ENCODE measurements around the gene CDK5RAP1.

Gene CDK5RAP1

DNA sequence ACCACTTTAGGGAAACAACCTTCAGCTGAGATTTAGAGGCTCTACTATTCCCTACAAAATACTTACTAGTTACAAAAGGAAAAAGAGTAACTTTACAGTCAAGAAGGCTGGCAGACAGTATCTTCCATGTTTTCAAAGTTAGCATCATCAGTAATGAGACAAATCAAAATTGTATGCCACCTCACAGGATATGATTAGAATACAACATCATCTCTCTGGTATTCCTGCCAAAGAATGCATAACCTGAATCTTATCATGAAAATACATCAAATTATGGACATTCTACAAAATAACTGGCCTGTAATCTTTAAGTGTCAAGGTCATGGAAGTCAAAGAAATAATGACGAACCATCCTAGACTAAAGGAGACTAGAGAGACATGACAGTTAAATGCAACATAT lies 38.4 kb downstream of the CDK5RAP1 start:
- H3K4me1 ChIP-seq (ENCODE audit: control insufficient read depth in 1 of 2, insufficient read depth in 1 of 2, low read depth in 1 of 2, low read length in 1 of 2) = peaks cover 9 to 23% of the 10 kb centered on the region in 2 experiments
- no peaks in the 10 kb centered on the region for H3K27me3 ChIP-seq
- no peak overlapping the region for H3K27ac ChIP-seq
- TF ChIP-seq, protein P1, sequence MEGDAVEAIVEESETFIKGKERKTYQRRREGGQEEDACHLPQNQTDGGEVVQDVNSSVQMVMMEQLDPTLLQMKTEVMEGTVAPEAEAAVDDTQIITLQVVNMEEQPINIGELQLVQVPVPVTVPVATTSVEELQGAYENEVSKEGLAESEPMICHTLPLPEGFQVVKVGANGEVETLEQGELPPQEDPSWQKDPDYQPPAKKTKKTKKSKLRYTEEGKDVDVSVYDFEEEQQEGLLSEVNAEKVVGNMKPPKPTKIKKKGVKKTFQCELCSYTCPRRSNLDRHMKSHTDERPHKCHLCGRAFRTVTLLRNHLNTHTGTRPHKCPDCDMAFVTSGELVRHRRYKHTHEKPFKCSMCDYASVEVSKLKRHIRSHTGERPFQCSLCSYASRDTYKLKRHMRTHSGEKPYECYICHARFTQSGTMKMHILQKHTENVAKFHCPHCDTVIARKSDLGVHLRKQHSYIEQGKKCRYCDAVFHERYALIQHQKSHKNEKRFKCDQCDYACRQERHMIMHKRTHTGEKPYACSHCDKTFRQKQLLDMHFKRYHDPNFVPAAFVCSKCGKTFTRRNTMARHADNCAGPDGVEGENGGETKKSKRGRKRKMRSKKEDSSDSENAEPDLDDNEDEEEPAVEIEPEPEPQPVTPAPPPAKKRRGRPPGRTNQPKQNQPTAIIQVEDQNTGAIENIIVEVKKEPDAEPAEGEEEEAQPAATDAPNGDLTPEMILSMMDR (IDR thresholded peaks at IDR 0.05) = no peak
- H3K9me3 ChIP-seq = no peaks in the 10 kb centered on the region
- H3K4me3 ChIP-seq (ENCODE audit: low read depth in 1 of 2, low read length in 1 of 2) = no peak overlapping the region
- H3K36me3 ChIP-seq = peaks cover 69% of the 10 kb centered on the region

DNA sequence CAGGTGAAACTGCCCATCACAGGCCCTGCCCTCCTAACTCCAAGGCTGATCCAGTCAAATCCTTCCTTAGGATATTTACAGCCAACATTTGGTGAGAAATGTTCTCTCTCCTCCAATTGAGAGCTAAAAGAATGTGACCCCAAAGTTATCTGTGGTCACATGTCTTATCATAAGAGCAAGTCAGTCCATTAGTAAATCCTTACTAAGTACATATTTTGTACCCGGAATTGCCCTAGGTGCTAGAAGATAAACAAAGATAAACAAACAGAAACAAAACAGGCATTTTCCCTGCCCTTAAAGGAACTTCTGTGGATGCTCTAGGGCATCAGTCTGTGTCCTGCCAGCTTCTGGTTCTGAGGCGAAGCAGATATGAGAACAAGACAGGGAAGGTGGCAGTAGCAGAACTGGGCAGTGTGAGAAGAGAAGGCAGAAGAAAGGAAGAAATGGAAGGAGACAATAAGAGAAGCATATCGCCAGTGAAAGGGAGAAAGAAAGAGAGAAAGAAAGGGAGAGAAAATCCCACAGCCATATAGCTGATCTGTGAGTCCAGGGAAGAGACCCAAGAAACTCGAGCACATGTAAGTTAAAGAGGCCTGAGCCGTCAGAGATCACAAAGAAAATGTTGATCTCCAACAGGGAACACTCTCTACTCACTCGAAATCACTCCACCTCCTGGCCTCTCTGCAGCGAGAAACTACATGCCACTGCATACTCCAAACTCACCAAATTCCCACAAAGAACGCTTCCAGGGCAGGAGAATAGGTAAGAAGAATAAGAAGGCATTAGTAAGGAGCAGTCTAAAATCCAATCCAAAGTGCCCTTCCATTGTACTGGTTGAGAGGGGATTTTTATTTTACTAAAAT lies 41.7 kb downstream of the CDK5RAP1 start:
- H3K4me3 ChIP-seq (ENCODE audit: low read depth in 1 of 2, low read length in 1 of 2) = no peak overlapping the region
- H3K4me1 ChIP-seq (ENCODE audit: control insufficient read depth in 1 of 2, insufficient read depth in 1 of 2, low read depth in 1 of 2, low read length in 1 of 2) = peaks cover 9 to 24% of the 10 kb centered on the region in 2 experiments
- no peaks in the 10 kb centered on the region for H3K9me3 ChIP-seq
- H3K27me3 ChIP-seq = no peaks in the 10 kb centered on the region
- no peak overlapping the region for H3K27ac ChIP-seq
- peaks cover 51% of the 10 kb centered on the region for H3K36me3 ChIP-seq
- TF ChIP-seq, protein P1 (IDR thresholded peaks at IDR 0.05) = no peak

DNA sequence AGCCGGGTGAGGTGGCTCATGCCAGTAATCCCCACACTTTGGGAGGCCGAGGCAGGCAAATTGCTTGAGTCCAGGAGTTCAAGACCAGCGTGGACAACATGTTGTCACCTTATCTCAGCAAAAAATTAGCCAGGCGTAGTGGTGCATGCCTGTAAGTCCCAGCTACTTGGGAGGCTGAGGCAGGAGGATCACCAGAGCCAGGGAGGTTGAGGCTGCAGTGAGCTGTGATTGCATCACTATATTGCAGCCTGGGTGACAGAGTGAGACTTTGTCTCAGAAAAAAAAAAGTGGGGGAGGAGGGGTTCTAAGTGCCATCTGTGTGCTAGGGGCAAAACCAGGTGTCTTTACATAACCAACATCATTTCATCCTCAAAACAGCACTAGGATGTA lies 48.3 kb downstream of the CDK5RAP1 start:
- TF ChIP-seq, protein P1 (IDR thresholded peaks at IDR 0.05) = no peak
- Histone ChIP-seq H3K36me3 (peaks cover 39% of the 10 kb centered on the region), H3K4me1 (ENCODE audit: control insufficient read depth in 1 of 2, insufficient read depth in 1 of 2, low read depth in 1 of 2, low read length in 1 of 2) (peaks cover 1 to 4% of the 10 kb centered on the region in 2 experiments), H3K9me3 (no peaks in the 10 kb centered on the region), H3K27me3 (no peaks in the 10 kb centered on the region), H3K27ac (no peak overlapping the region), H3K4me3 (ENCODE audit: low read depth in 1 of 2, low read length in 1 of 2) (no peak overlapping the region)

DNA sequence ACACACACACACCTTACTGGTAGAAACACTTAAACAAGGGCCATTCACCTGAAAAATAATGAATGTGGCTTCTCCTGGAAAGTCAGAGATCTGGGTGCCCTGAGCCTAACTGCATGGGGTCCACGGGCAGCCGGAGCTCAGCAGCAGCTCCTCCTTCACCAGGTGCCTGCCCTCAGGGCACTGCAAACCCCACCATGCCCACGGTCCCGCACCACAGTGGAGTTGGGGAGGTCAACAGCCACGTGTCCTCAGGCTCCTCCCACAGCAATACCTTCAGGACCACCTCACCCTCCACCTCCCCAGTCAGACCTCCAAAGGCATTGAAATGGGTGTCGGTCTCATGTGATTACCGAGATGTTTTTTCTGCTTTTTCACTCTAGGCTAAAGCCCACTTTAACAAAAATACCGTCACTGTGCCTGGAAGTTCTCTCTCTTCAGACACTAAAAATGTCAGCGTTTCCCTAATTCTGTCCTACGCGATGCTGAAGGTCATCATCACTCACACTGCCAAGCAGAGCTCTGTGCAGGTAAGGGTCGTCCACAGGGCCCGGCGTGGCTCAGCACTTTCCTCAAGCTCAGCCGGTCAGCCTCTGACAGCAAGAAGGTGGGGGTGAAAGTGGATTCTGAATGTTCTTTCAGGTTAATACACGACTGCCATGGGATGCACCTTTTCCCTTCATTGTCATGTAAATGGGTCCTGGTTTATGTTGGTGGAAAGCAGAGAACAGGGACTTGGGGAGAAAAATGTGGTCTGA lies 48.9 kb downstream of the CDK5RAP1 start:
- Histone ChIP-seq H3K4me1 (ENCODE audit: control insufficient read depth in 1 of 2, insufficient read depth in 1 of 2, low read depth in 1 of 2, low read length in 1 of 2) (peaks cover 0 to 4% of the 10 kb centered on the region in 2 experiments), H3K36me3 (peaks cover 38% of the 10 kb centered on the region), H3K27ac (no peak overlapping the region), H3K9me3 (no peaks in the 10 kb centered on the region), H3K4me3 (ENCODE audit: low read depth in 1 of 2, low read length in 1 of 2) (no peak overlapping the region), H3K27me3 (no peaks in the 10 kb centered on the region)
- TF ChIP-seq, protein P1 (IDR thresholded peaks at IDR 0.05) = no peak

DNA sequence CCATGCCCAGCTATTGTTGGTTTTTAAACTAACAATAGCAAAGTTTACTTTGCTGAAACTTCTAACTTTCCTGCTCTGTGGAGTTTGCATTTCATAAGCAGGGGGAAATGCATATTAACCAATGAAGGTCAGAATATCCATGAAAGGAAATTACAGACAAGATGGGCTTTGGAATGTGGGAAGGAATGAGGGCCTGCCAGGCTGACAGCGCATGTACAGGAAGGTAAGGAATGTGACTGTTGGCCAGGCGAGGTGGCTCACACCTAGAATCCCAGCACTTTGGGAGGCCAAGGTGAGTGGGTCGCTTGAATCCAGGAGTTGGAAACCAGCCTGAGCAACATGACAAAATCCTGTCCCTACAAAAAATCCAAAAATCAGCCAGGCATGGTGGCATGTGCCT lies 49.6 kb downstream of the CDK5RAP1 start:
- peaks cover 0 to 4% of the 10 kb centered on the region in 2 experiments for H3K4me1 ChIP-seq (ENCODE audit: control insufficient read depth in 1 of 2, insufficient read depth in 1 of 2, low read depth in 1 of 2, low read length in 1 of 2)
- H3K27me3 ChIP-seq = no peaks in the 10 kb centered on the region
- TF ChIP-seq, protein P1 (IDR thresholded peaks at IDR 0.05) = no peak
- H3K9me3 ChIP-seq = no peaks in the 10 kb centered on the region
- H3K36me3 ChIP-seq = peaks cover 33% of the 10 kb centered on the region
- H3K27ac ChIP-seq = no peak overlapping the region
- H3K4me3 ChIP-seq (ENCODE audit: low read depth in 1 of 2, low read length in 1 of 2) = no peak overlapping the region

Measured in neutrophil (primary cell).